Mucosa of gallbladder (tissue), 1 donor: Measurements from ENCODE around the gene PDGFD. TPM values are rescaled to one million over a fixed set of nuclear protein-coding genes. Genes with fewer than 3 reads are reported as not detected.

Source experiments
- DNase-seq: peaks from one replicate; pipeline ENCODE4 v3.0.0-alpha.2; 2020; ENCODE audit warnings: low spot score
- total RNA-seq: library from RNA; stranded (reverse); gene quantifications from one replicate; pipeline ENCODE4 v1.2.1, GENCODE V29; 2021
- donor health status: DM: no; HTN: no; CAD: no.

Gene PDGFD
- 37.6 TPM for total RNA-seq

DNA sequence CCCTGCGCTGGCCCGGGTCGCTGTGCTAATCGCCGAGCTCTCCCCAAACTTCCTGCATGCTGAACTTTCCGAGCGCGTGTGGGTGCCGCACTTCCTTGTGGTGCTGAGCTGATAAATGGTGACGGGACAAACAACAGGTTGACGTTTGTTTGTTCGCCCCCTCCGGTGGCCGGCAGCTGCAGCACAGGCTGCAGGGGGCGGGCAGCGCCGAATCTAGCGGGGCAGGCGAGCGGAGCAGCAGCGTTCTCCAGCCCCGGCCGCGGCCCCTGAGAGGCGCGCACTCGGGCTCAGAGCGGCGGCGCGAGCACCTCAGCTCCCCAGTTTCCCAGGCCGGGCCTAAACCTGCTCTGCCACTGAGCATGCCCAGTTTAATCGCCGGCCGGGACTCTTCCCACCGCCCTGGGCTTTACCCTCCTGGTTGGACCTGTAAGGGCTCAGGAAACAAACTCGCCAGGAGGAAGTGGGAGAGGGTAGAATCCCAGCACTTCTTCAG lies at the start of gene PDGFD:
PDGFD (minus strand) TSS at position 120 of the 493 bp plus-strand sequence.
- peak; percentile 65 for DNase-seq

DNA sequence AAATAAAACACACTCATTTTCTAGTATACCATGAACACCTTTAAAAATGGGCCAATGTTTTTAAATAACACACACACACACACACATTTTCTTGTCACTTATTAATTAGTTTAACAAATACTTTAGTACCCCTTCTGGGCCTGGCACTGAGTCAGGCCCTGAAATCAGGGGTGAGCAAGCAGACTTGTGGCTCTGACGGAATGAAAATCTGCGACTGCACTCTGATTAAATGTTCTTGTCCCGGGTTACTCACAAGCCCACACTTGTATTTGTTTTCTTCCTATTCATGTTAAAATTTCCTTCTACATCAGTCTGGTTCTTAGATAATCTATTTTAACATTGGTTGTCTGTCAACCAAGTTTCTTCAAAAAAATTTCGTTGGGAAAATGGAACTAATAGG lies 43.0 kb upstream of the PDGFD start:
- DNase-seq = no peak

DNA sequence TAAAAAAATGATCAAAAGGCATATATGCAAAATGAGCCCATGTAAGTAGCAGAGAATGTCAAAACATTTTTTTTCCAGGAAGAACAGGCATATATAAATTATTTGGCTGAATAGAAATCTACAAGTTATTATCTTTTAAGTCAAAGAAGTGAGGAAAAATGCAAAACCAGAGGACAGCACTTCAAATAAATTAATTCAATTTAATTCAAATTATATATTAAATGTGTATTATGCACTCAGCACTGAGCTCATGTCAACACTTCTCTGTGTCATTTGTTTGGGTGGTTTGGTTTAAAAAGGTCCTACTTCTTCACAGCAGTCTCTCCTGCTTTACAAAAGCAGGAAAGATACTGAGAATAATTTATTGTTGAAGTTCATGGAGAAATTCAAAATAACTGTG lies 41.9 kb upstream of the PDGFD start:
- DNase-seq = no peak

DNA sequence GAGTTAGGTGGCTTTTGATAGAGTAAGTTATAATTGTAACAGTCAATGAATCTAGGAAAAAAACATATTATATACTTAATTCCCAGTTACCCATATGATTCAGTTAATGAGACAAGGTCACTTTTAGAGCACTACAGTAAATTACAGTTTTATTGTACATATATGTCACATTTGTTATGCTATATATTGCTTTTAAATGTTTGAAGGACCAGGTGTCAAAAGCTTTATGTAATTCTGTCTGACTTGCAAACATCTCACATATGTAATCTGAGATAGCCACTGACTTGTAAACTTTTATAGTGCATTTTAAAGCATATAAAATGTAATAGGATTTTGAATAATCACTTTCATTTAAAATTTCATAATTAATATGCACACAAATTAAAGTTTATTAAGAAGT lies 36.7 kb upstream of the PDGFD start:
- DNase-seq = no peak

DNA sequence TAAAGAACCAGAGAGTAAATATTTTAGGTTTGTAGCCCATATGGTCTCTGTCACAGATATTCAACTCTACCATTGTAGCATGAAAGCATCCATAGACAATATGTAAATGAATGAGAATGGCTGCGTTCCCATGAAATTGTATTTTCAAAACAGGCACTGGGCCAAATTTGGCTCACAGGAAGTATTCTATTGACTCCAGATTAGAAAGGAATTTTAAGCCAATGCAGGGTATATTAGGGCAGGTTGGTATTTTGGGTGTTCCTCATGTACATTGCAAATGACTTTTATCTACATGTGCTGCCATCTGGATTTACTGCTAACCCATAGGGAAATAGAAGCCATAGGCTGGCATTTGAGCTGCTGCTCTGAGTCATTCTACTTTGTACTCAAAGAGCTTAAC lies 35.1 kb upstream of the PDGFD start:
- DNase-seq = no peak

DNA sequence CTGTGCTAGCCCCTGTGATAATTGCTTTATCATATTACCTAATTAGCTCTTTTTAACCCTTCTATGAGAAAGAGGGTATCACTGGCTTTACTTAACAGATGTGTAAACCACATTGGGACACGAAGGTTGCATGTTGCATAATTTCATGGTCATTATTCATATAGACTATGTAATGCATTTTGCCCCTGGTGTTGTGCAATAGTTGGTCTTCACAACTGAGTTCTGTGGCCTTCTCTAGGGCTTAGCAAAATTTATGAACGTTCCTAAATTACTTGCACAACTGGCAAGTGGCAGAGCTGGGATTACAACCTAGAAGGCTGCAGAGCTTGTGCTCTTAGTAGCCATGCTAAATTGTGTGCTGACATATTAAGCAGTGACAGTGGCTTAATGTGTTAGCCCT lies 34.6 kb upstream of the PDGFD start:
- no peak for DNase-seq

DNA sequence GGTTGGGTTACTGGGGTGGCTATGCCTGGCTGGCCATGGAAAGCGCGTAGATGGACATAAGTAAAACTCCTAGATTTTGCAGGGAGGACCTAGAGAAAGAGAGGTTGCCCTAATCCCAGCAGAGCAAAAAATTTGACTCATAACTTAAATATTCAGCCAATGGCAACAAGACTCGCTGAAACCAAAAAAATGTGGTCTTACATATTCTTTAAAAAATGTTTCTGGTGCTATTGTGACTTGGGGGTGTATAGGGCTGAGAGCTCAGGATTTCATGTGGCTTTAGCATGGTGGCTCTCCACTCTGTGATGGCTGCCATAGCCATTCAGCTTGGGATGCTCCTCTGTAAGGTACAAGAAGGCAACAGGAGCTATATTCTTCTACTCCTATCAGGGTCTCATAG lies 27.2 kb upstream of the PDGFD start:
- no peak for DNase-seq

DNA sequence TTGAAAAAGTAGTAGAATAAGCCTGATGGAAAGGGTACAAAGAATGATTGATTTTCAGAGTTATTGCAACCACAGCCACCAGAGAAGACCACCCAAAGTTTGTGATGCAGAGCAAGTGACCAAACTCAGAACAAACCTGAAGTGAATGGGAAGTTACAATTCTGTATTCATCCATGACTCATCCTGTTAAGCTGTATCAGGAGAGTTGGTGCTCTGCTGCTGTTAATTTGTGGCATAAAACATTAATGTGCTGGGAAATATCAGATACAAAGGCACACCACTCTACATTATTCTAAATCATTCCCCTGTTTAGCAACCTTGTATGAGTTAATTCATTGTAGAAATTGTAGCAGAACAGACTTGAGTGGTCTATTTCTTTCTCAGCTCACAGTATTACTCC lies 19.6 kb upstream of the PDGFD start:
- DNase-seq = no peak

DNA sequence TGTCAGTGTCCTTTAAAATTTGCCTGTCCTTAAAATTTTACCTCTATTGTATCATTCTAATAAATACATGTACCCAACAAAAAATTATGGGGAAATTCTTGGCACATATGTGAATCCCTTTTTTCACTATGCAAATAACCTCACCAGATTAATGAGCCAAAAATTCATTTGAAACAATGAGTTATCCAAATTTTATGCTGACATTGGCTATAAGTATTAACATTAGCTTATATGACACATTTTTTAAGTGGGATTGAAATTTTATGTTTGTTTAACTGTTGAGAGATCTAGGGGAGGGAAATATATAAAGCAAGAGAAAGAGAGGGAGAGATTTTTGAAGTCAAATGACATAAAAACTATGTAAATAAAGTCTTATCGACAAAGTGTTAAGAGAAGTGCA lies 11.8 kb upstream of the PDGFD start:
- no peak for DNase-seq

DNA sequence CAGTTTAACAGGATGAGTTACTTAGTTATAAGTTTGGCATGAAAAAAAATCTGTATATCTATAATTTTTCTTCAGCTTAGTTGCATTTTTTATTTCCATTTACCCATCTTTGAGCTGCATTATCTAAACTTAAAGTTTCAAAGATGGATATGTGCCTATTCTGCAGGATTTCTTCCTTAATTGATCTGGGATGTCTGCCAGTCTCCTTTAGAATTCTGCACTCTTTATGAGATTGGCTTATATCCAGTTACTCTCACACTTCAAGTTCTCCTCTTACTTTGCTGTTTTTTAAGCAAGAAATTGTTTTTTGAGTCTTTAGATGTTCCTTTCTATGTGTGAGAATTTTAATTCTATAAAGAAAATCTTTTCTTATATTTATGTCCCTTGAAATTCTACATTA lies 5.1 kb upstream of the PDGFD start:
- no peak for DNase-seq

DNA sequence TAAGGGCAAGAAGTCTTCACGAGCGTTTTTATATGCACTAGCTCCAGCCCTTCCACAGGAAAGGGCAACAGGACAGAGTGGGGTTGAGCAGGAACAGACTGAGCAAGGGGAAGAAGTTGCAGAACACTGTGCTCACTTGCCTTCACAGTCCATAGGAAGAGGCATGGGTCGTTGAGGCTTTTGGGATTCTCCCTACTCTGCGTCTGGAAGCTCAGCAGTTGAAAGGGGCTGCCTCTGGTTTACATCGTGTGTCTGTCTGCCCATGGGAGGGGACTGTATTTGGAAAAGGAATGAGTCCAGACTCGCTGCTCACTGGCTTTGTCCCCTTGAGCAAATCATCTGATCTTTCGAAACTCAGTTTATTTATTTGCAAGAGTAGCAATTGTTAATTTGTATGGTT lies 1.1 kb upstream of the PDGFD start:
- DNase-seq = no peak

DNA sequence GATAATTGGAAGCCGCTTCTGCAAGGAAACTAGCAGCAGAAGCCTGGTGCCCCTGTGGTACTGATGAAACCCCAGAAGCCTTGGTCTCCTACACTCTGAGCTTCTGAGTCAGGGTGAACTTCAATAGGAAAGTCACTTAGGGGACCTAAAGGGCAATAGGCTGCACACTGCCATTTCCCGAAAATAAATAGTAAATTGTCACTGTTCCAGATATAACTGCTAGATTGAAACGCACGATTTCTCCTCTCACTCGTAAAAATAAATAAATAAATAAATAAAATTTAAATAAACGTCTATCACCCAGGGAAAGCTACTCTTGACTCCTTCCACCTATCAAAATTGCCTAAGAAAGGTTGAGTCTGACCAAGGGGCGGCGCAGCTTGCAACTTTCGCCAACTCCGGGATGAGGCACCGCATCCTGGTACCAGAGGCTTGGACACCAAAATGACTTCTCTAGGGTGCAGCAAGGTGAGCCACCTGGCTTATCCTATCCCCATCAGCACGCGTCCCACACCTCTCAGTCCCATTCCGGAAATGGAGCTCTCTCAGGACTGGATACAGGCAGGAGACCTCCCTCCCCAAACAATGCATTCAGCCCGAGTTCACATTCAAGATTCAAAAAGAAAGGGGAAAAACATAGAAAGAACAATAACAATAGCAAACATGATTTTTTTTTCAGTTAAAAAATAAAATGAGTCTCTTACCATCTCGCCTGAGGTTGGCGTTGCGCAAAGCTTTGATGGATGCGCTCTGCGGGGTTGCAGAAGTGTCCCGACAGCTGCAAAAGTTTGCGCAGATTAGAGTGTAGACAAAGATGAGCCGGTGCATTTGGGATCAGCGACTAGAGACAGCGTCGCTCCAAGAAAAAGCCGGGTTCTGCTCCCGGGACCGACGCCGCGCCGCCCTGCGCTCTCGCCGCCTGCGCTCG lies 583 bp downstream of the PDGFD start:
- DNase-seq = peak; percentile 35

DNA sequence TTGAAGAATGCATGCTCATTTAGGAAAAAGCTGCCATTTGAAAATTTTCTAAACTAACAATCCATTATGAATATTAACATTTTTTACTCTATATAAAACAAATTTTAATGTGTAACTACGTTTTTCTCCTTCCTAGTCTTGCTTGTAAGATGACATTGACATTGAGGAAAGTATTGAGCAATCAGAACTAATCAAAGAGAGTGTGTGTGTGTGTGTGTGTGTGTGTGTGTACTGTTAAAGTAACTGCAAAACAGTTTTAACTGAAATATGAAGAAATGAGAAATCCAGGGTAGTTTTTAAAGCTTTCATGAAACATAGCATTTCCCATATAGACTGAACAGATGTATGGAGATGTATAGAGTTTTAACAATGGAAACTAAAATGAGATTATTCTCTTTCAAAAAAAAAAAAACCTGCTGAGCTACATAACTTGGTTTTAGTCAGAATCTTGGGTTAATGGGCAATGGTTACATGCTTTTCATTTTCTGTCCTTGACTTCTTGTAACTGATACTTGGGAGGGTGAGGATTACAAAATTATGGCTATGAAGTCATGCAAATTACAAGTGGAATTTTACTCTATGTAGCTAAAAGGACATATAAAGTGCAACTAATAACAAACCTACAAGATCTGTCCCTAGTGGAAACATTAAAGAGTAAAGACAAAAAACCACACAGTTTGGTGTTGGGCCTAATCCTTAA lies 2.0 kb downstream of the PDGFD start:
- DNase-seq = peak; percentile 20

DNA sequence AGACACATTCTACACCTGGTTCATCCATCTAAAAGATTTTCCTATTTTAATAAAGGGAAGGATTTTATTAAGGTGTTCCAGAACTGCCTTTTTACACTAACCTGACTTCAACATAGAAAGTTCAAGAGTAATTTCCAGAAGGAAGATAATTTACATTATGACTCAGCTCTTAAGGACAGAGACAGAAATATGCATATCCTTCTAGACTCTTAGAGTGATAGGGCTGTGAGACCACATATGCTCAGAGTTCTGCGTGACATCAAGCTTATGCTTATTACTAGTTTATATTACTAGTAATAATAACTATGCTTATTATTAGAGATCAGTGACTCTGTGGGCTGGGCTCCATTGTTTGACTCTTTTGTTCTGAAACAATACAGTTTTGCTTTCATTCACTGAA lies 4.6 kb downstream of the PDGFD start:
- no peak for DNase-seq

DNA sequence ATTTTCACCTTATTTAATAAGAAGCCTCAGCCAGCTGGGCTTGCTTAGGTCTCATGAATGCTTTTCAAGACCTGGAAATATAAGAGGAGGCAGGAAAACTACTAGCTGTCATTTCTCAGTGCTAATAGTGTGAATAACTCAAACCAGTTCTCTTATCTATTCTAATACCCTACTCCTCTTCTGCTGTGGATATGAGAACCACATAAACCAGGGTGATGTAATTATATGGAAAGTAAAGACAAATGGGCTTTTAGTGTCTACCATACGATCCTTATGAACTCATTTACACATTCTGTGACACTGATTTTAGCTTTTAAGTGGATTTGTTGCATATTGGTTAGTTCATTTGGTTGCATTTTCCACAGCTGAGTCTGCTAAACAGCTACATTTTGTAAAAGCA lies 8.6 kb downstream of the PDGFD start:
- DNase-seq = no peak

DNA sequence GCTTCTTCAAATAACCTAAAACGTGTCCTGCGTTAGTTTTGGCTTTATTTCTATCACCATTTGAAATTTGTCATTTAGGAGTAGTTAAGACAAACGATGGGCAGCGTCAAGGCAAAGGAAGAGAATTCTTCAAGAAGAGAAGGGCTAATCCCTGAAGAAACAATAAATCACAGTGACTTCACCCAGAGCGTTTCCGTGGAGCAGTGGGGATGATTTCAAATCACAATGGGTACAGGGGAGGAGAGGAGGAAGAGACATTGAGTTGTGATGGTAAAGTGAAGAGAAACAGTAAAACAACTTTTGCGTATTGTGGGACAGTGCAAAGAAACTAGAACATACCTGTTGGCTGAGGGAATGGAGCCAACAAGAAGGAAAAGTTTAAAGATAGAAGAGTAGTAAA lies 9.7 kb downstream of the PDGFD start:
- DNase-seq = no peak

DNA sequence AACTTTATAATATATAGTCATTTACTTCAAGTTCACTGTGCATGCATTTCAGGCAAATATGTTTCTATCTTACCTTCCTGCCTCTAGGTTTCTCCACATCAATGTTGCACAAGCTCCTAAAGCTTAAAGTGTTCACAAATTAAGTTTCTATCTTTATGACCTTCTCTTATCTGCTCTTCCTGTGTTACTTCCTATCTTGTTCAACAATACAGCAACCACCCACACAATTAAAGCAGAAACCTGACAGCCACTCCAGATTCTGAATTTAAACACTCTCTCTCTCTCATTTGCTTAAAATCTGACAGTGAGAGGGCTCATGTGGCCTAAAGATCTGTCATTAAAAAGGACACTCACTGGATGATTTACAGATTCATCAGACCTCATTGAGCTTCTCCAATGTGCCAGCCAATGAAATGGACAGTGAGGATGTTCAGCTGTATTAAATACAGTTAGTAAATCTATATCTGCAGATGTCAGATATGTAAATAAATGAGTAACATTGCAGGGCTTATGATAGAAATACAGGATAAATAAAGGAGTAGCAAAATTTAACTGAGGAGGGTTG lies 10.9 kb downstream of the PDGFD start:
- no peak for DNase-seq

DNA sequence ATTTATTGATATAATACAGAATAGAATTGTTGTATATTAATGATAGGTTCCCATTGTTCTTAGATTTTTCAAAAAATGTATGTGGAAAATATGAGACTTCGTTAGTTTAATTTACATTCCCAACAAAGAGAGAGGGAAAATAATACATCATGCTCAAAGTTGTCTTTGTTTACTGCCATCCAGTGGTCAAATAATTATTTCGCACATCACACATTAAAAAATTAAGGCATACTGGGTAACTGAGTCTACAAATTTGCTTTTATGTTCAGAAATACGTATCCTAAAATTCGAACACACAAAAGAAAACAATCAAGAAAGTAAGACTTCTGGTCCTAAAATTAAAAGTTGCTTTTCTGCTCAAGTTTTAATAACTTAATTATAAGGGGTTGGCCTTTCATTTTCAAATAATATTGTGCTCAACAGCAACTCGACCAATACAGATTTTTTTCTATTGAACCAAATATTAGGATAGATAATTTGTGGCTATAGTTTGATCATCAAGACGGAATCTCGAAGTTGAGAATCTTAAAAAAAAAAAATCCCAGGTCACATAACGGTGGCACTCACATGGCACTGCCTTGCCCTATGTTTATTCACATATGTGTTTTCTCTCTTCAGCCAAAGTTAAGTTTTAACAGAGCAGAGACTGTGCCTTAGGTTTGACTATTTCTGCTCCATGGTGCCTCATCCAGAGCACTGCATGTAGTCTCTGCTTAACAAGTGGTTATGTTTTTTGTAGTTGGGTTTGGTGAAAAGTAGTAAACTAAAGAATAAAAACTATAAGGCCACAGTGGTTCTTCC lies 12.3 kb downstream of the PDGFD start:
- DNase-seq = no peak

DNA sequence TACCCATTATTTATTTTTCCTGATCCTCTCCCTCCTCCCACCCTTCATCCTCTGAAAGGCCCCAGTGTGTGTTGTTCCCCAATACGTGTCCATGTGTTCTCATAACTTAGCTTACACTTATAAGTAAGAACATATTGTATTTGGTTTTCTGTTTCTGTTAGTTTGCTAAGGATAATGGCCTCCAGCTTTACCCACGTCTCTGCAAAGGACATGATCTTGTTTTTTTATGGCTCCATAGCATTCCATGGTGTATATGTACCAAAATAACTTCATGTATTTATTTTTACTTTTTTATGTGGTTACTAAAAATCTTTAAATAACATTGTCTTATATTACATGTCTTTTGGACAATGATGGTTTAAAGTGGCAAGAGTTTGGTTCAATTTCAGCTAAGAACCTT lies 15.2 kb downstream of the PDGFD start:
- no peak for DNase-seq

DNA sequence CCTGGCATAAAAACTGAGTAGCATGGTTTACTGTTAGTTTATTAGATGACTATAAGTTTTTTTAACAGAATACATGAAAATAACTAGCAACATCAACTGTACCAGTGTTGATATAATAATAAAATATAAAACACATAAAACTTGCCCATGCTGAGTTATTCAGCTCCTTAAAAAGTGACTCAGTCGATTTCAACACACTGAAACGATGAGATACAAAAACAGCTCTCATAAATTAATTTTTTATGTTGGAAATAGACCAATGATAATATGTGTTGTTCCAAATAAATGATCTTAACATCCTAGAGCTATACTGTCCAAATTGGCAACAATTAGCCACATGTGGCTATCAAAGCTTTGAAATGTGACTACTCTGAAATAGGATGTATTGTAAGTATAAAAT lies 15.9 kb downstream of the PDGFD start:
- no peak for DNase-seq

DNA sequence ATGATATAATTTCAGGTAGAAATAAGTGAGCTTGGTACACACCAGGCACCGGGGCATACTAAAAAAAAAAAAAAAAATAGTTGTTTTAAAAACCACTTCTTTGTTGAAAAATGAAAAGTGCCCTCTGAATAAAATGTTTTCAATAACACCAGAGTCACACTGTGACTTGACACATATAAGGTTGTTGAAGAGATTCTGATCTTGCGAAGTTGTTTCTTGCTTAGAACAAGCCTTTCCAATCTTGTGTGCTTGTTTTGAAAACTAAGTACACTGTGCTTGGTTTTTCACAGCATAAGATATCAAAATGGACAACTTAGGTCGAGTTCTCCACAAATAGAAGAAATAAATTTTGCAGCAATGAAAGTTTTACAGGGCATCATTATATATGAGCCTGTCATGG lies 17.0 kb downstream of the PDGFD start:
- DNase-seq = no peak

DNA sequence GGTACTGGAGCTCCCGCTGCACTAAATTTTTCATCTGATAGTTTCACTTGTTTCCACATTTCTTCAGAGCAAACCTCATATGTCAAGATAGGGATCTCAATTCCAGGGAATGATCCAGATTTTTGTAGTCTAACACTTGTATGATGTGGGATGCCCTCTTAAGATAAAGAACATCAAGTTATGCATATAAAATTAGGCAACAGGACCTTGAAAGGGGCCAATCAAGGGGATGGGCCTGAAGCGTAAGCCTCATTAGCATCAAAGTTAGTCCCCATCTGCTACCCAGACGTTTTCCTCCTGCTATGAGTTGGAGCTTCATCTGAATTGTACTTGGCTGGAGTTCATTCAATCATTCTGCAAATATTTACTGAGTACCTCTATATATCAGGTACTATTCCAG lies 17.5 kb downstream of the PDGFD start:
- no peak for DNase-seq
